ENCODE results near the gene HNRNPUL2.
A peak's percentile ranks its signal among the peaks of the same experiment; 100 is the strongest.
"Not testable (repeated sequence)": the region's sequence is repeated elsewhere in the genome, so short reads cannot be mapped to it uniquely, and the experiment has no call there.

HNRNPUL2 gene

GRCh38 chr11:62703921-62704320 lies 23.3 kb downstream of the HNRNPUL2 start:
- not testable (repeated sequence) for DNase-seq (ENCODE audit: low spot score)

DNA sequence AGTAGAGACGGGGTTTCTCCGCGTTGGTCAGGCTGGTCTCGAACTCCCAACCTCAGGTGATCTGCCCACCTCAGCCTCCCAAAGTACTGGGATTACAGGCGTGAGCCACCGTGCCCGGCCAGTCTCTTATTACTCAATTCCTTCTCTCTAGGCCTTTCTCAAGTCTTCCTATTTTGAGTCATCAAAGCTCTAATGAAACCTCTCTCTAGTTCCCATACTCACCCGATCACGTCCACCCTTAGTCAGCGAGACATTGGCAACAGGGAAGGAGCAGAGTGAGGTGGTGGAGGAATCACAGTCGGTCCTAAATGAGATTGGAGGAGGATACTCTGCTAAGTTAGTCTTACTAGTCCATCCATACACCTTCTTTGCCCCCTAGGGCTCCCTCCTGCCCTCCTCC lies 25.0 kb downstream of the HNRNPUL2 start:
- no peak for DNase-seq (ENCODE audit: low spot score)

DNA sequence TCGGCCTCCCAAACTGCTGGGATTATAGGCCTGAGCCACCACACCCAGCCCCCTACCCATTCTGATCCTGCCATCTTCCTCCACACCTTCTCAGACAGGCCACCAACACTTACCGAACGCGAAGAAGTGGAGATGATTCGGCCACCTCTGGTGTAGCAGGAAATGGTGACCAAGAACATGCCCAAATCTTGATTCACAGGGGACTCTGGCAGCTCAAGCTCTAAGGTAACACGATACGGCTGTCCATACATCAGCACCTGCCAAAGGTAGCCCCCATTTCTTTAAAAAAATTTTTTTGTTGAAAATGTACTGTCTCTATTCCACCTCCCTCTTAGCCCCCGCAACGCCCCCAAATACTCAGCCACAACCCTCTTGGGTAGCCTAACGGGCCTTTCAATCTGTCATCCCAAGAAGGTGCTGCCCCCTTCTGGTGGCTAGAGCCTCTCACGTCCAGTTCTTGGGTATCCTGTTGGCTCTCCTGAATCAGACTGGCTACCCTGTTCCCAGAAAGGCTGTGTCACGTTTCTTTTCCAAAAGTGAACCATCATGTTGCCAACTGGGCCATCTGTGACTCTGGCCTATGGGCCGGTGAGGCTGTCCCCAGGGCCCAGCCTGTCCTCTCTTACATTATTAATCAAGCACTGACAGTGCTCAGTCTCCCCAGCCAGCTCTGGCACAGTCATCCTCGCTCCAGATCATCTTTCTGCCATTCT lies 32.6 kb downstream of the HNRNPUL2 start:
- peak; percentile 76 for DNase-seq (ENCODE audit: low spot score)

- not testable (repeated sequence) for DNase-seq (ENCODE audit: low spot score)
Measured at GRCh38 chr11:62693624-62694023, 33.6 kb downstream of the HNRNPUL2 start.

GRCh38 chr11:62689421-62690183 lies 37.7 kb downstream of the HNRNPUL2 start, which contains the start of gene LRRN4CL:
LRRN4CL (minus strand) TSS chr11:62689530; CDS start chr11:62688508, 1,022 bp downstream.
- DNase-seq (ENCODE audit: low spot score), result no peak

- DNase-seq (ENCODE audit: low spot score), result no peak
Measured at GRCh38 chr11:62688491-62688890, 38.8 kb downstream of the HNRNPUL2 start.

GRCh38 chr11:62687508-62688396 lies 39.5 kb downstream of the HNRNPUL2 start:
- DNase-seq (ENCODE audit: low spot score), result peak; percentile 52

GRCh38 chr11:62682518-62682917 lies 44.7 kb downstream of the HNRNPUL2 start:
- DNase-seq (ENCODE audit: low spot score), result no peak

DNA sequence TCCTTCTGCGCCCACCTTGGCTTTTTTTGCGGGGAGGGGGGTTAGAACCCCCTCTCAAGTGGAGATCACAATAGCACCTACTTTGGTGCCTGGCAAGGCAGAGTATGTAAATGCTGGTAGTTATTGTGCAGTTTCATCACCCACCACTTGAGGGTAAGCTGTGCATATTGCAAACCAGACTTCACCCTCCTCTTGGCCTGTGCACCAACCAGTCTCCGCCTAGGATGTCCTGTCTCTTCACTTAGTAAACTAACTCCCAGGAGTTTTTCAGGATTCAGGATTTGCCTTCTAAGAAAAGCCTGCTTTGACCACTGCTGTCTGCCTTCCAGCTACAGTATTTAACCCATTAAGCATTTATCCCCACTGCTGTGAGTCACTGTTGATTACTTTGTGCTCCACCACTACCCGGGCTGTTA lies 46.4 kb downstream of the HNRNPUL2 start:
- no peak for DNase-seq (ENCODE audit: low spot score)

GRCh38 chr11:62678770-62679696 lies 48.2 kb downstream of the HNRNPUL2 start, which contains the start of gene UBXN1:
UBXN1 (minus strand) TSS chr11:62679073; CDS start chr11:62678923, 150 bp downstream.
- peak; percentile 89 for DNase-seq (ENCODE audit: low spot score)

GRCh38 chr11:62678433-62678769 lies 48.9 kb downstream of the HNRNPUL2 start:
- DNase-seq (ENCODE audit: low spot score), result no peak

DNA sequence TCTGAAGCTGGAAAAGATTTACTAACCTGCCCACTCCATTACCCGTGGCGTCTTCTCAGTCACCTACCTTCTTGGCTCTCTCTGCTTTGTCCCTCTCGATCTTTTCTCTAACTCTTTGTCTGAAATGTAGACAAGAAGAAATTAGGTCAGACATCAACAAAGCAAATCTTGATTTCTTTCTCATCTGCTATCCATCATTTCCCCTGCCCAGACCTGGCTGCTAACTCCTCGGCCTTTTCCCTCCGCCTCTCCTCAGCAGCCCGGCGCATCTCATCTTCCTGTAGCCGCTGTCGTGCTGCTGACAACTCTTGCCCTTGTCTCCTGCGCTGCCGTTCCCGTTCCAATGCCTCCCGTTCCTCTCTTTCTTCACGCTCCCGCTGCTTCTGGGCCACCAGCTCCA lies 49.5 kb downstream of the HNRNPUL2 start:
- no peak for DNase-seq (ENCODE audit: low spot score)

GRCh38 chr11:62677156-62677555 lies 50.1 kb downstream of the HNRNPUL2 start:
- DNase-seq (ENCODE audit: low spot score), result no peak

DNA sequence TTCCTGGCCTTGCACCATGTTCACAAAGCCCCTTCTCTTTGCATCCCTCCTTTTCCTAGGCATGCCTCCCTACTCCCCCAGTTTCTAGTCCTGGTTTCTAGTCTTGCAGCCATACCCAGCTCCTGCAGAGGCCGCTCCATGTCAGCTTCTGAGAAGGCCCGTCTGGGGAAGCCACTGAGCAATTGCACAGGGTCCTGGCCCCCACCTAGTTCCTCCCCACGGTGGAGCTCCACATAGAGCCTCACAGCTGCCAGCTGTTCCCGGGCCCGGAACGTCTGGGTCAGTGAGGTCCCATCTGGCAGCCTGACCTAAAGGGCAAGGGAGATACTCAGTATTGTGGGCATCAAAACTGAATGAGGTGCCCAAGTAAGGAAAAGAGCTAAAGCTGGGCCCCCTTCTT lies 50.6 kb downstream of the HNRNPUL2 start:
- no peak for DNase-seq (ENCODE audit: low spot score)

- not testable (repeated sequence) for DNase-seq (ENCODE audit: low spot score)
Measured at GRCh38 chr11:62675415-62675814, 51.8 kb downstream of the HNRNPUL2 start.

DNA sequence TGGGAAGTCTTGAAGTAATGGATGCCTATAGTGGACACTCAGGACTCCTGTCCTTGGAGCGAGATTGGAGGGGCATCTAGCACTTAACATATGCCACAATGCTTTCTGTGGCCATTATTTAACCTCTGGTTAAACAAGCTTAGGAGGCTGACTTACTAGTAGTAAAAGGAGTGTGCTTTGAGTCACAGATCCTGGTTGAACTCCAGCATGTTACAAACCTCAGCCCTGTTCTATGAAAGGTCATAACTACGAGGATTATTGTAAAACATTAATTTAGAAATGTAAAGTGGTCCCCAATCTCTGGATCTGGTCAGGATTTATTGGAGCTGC lies 54.1 kb downstream of the HNRNPUL2 start:
- DNase-seq (ENCODE audit: low spot score), result no peak

DNA sequence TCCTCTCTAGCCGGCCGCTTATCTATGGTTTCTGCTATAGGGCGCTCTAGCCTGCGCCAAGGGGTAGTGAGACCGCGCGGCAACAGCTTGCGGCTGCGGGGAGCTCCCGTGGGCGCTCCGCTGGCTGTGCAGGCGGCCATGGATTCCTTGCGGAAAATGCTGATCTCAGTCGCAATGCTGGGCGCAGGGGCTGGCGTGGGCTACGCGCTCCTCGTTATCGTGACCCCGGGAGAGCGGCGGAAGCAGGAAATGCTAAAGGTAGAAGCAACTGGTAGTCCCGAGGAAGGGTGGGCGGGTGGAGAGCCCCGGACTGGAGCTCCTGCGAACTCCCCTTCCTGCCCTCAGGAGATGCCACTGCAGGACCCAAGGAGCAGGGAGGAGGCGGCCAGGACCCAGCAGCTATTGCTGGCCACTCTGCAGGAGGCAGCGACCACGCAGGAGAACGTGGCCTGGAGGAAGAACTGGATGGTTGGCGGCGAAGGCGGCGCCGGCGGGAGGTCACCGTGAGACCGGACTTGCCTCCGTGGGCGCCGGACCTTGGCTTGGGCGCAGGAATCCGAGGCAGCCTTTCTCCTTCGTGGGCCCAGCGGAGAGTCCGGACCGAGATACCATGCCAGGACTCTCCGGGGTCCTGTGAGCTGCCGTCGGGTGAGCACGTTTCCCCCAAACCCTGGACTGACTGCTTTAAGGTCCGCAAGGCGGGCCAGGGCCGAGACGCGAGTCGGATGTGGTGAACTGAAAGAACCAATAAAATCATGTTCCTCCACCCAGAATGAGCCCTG lies 55.5 kb downstream of the HNRNPUL2 start, which contains the start of the genes LBHD1 and UQCC3:
TSS of gene LBHD1 (minus strand) at position 660 of the 782 bp plus-strand sequence. CDS start 2,236 bp downstream, outside the sequence.
TSS of gene UQCC3 (plus strand) at position 66 of the 782 bp plus-strand sequence. CDS start at position 139, 73 bp downstream.
- peak; percentile 89 for DNase-seq (ENCODE audit: low spot score)

DNA sequence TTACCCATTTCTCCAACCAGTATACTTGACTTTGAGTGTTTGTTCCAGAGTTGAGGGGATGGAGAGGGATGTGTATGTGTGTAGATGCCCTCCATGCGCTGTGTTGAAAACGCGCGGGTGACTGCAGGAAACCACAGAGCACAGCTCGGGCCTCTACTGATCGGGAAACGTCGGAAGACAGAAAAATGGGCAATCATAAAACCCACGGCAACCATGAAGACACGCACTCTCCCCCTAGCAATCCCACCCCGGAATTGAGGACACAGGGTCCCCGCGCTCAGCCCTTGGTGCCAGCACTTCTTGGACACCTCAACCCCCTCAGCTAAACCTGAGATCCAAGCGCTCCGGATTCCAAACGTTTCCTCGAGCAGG lies 56.0 kb downstream of the HNRNPUL2 start:
- DNase-seq (ENCODE audit: low spot score), result no peak

DNA sequence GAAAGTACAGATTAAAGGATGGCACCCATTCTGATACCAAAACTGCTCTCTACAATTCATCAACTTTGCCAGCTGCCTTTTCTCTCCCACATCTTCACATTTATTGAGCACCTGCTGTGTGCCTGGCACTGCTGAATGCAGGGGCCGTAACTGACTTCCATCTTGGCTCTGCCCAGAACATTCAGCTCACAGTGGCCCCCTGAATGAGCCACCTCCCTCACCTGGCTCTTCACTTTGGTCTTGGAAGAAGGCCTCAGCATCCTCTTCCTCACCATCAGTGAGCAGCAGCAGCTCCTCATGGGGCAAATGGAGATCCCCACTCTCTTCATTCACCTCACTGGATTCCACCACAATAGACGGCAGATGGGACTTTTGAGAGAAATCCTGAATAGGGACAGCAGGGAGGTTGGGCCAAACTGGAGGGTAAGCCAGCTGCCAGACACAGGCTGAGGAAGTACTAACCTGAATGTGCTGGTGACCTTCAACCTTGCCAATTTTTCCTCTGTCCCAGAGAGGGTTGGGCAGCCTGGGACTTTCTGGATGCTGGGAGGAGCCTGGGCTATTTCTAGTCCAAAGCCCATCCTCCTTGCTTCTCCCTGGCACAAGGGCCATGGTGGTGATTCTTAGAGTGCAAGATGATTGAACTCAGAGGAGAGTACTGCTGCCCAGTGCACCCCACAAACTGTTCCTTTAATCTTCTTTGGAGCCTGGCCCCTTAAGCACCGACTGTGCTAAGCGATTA lies 57.7 kb downstream of the HNRNPUL2 start:
- no peak for DNase-seq (ENCODE audit: low spot score)

DNA sequence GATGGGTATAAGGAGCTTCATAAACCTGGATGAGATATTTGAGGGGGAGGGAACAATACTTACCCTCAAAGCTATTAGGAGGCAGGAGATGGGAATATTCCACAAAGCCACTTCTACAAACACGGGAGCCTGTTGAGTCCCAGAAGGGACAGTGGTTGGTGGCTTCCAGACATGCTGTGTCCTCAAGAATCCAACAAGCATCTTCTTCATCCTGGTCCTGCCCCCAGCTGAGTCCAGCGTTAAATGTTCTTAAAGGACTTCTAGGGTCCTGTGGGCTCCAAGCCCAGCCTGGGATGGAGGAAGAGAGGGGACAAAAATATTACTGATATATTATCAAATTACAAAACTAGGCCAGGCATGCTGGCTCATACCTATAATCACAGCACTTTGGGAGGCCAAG lies 59.8 kb downstream of the HNRNPUL2 start:
- no peak for DNase-seq (ENCODE audit: low spot score)

All from ecto neural progenitor cell (in vitro differentiated cells).